NCI-H69 (cell line): Measurements from ENCODE around the gene RNF6.
A peak's percentile ranks its signal among the peaks of the same experiment; 100 is the strongest.
"Not testable (repeated sequence)": the region's sequence is repeated elsewhere in the genome, so short reads cannot be mapped to it uniquely, and the experiment has no call there.

Source experiments
- DNase-seq: peaks from one replicate; lab custom pipeline; 2025; lab: John Stamatoyannopoulos, UW

RNF6 gene

GRCh38 chr13:26221721-26222519 lies at the start of gene RNF6:
Gene RNF6, minus strand, starts transcription at chr13:26222314. Its CDS starts 2,665 bp downstream, at chr13:26219649.
- DNase-seq: peak; percentile 95

- no peak for DNase-seq
Observed at GRCh38 chr13:26270707-26271106, 48.6 kb upstream of the RNF6 start.

- no peak for DNase-seq
Observed at GRCh38 chr13:26266311-26266710, 44.2 kb upstream of the RNF6 start.

GRCh38 chr13:26262156-26262555 lies 40.0 kb upstream of the RNF6 start:
- peak; percentile 2 for DNase-seq

GRCh38 chr13:26259634-26260033 lies 37.5 kb upstream of the RNF6 start:
- DNase-seq: no peak

DNA sequence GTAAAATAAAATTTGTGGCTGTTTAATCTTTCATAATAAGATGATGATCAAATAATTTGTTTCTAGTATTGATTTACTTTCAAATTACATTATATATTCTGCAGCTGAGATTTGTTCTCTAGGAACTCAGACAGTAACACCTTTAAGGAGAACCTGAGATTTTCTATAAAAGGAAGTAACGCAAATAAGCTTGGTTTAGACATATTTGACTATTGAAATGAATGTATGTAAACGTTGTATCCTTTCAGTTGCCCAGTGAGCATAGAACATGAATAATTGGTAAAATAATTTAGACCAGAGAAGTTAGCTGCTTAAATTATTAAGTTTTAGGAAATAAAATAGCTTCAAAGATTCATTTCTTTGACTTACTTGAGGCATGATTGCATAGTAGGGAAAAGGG lies 34.9 kb upstream of the RNF6 start:
- DNase-seq: no peak

GRCh38 chr13:26255691-26256277 lies 33.7 kb upstream of the RNF6 start:
- DNase-seq: peak; percentile 41

DNA sequence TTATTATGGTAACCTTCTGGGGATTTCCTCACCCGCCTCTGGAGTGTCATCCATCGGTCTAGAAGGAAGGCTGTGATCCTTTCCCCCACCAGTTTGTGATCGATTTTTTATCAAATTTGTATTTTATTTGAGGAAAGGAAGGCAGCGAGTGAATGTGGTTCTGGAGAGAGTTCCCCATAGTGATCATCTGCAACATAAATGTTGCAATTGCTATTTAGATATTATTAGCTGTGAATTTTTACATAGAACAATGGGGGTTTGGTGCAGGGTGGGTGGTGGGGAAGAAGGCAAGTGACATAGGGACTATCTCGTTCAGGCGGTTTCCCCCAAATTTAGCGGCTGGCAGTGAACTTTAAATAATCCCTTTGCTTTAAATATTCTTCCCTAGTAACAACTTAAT lies 33.0 kb upstream of the RNF6 start:
- peak; percentile 57 for DNase-seq

GRCh38 chr13:26254583-26255111 lies 32.5 kb upstream of the RNF6 start:
- DNase-seq: peak; percentile 62

DNA sequence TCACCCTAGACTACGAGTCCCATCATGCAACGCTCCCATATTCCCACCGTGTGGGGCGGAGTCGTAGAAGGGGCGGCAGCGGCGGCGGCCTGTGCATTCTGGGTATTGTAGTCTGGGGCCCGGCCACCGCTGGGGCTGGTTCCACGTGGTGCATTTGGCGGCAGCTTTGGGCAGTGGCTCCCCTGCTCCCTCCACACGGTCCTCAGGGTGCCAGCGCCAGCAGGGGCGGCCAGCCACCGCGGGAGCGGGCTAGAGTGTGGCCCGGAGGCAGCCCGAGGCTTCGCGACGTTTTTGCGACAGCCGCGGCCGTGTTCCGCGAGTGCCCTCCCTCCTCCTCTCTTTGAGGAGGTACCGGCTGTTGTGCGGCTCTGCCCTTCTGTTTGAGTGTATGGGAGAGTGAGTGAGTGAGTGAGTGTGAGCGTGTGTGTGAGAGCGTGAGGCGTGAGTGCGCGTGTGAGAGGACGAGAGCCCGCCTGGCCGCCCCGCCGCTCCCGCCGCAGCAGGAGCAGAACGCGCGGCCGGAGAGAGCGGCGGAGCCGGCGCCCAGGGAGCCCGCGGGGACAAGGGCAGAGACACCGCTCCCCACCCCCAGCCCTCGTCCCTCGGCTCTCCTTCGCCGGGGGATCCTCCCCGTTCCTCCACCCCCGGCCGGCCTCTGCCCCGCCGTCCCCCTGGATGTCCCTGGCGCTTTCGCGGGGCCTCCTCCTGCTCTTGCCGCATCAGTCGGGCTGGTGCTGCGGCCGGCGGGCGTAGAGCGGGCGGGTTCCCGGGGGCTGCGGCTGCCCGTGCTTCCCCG lies 31.9 kb upstream of the RNF6 start, which contains the start of gene CDK8:
Gene CDK8 (plus strand): TSS at position 343 of the 796 bp plus-strand sequence. CDS start 513 bp downstream, outside the sequence.
- peak; percentile 95 for DNase-seq

DNA sequence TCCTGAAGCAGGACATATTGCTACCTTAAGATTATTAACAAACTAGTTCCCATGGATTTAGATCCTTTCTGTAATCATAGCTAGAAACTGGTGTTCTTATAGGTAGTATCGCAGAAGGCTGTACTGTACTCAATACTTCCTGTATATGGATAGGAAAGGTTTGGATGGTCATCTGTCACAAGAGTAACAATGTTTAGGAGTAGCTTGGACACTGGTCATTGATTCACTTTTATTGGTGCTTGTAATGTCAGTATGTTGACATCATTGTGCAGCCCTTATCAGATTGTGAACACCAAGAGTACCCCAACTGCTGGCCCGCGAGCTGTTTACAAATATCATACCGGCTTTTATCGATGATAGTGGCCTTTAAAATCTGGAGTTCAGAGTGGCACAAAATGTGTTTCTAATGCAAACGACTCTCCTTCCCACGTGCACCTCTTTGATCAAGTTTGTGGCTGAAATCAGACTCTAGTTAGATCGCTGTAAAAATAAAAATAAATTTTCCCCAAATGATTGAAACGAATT lies 31.2 kb upstream of the RNF6 start:
- DNase-seq: no peak

GRCh38 chr13:26252006-26252405 lies 29.9 kb upstream of the RNF6 start:
- DNase-seq: not testable (repeated sequence)

DNA sequence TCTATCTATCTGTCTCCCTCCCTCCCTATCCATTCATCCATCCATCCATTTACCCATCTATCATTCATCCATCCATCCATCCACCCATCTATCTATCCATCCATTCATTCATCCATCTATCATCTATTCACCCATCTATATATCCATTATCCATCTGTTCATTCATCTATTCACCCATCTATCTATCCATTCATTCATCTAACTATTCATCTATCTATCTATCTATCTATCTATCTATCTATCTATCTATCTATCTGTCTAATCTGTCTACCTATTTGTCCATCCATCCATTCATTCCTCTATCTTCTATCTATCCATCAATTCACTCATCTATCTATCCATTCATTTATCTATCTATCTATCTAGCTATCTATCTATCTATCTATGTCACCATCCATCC lies 27.4 kb upstream of the RNF6 start:
- DNase-seq: no peak

DNA sequence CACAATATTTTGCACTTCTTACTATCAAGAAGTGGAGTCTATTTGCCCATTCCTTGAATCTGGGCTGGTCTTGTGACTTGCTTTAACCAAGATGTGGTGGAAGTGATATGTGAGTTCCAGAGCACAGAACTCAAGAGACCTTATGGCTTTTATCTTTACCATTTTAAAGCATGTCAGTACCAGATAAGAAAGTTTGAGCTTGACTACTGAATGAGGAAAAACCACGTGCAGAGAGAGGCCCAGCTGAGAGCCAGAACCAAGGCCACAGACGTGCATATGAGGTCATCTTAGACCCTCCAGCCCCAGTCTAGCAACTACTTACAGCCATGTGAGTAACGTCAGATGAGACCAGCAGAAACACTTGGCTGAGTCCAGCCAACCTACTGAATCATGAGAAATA lies 25.5 kb upstream of the RNF6 start:
- DNase-seq: no peak

DNA sequence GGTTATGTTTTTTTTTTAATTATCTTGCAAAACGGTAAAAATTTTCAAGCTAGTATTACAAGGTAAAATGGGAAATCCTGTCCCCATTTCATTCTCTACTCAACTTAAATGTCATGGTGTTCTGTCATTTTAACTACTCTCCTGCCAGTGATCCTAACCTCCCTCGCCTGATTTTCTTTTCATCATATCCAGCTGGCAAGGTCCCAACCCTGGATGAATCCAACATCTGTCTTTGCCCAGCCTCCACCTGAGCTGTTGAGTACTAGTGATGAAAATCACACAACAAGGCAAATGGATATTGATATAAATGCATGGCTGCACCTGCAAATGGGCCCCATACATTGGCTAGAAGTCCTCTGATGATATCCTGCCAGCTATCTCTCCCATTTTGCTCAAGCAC lies 24.9 kb upstream of the RNF6 start:
- DNase-seq: peak; percentile 19

- DNase-seq: no peak
Observed at GRCh38 chr13:26246154-26246553, 24.0 kb upstream of the RNF6 start.

DNA sequence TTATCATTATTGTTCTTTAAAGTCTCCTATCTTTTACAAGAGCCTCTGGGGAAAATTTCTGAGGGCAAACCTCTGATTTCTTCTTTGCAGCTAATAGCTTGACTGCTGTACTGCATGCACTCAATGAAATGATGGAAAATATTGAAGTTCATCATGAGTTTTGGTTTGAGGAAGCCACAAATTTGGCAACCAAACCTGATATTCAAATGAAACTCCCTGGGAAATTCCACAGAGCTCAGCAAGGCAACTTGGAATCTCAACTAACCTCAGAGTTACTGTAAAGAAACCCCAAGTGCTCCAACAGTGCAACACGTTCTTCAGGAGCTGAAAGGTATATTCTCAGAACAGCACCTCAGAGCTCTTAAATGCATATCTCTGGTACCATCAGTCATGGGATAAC lies 14.2 kb upstream of the RNF6 start:
- DNase-seq: no peak

DNA sequence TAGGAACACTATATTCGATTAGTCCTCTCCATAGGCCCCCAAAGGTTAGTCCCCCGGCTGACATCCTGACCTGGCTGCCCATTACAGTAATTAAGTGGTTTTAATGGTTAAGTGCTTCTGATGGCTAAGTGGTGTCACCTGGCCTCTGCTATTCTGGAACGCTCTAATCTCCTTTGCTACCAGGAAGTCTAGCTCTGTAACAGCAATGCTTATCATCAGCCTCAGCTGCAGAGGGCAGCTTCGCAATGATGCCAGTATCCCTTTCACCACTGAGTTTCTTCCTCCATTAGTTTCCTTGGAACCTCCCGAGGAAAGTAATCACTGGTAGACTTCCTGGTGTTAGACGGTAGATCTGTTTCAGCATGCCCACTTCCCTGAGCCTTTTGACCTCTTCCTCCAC lies 8.6 kb upstream of the RNF6 start:
- DNase-seq: no peak

DNA sequence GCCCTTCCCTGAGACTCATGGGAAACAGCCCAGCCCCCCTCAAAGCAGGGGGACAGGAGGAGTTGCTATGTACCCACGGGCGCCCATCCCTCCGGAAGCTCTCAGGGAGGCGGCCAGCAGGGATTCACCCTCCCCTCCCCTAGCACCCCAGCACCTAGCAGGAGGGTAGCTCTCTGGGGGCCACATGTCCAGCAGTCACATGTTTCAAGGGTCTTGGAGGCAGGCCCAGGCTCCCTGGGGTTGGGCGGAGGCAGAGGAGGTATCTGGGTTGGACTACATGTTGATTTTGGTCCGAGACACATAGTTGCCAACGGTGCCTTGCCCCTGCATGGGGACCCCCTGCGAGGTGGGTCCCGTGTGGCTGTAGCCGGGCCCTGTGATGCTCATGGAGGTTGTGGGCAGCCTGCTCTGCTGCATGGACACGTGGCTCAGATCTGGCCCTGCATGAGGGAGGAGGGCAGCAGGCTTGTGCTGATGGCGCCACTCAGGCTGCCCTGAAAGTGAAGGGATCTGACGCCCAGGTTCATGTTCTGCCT lies 7.0 kb upstream of the RNF6 start:
- DNase-seq: no peak

- peak; percentile 25 for DNase-seq
Observed at GRCh38 chr13:26228096-26228495, 6.0 kb upstream of the RNF6 start.

DNA sequence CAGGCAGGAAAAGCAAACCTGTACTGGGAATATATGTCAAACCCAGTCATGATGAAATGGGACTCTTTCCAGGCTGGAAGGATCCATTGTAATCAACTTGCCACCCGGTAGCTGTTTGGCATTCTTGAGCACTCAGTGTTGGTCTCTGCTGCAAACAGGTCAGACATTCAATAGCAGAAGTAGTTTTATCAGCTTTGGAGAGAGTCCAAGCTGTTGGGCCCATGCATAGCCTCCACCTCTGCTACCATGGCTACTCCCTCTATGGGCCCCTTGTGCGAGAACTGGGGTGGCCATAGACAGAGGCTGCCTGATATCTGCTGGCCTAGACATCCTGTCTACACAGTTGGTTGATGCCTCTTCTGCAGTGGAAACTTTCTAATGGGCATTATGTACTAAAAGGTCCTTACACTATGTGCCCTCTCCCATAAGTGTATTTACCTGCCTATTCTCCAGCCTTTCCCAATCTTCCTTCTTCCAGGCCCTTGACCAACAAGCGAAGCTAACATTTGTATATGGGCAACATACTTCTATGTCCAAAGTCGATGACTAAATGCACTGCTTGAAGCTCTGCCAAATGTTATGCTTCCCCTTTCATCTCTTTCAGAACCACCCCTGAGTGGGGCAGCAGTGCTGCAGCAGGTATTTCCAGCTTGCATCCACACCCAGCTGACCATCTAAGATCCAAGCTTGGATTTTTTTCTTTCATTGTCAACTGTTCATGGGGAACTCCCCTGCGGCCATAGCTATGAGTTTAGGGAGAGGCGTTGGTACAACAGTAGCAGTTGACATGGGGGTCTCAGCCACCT lies 5.3 kb upstream of the RNF6 start:
- no peak for DNase-seq
